Forelimb muscle (tissue), 1 donor: Measurements from ENCODE around the gene R3HDM2. TPM values are rescaled to one million over a fixed set of nuclear protein-coding genes. Genes with fewer than 3 reads are reported as not detected.

Source experiments
- DNase-seq: peaks from one replicate; pipeline ENCODE4 v3.0.0-alpha.2; 2013; ENCODE audit warnings: low read depth
- polyA plus RNA-seq: library from polyadenylated mRNA; unstranded; fragments of 120-200 nt; gene quantifications from one replicate; pipeline ENCODE4 v1.2.1, GENCODE V29; 2013; ENCODE audit not compliant: insufficient read length

Gene R3HDM2
- polyA plus RNA-seq, 1 donor = 50.1 TPM

- no peak for DNase-seq
Observed at GRCh38 chr12:57240926-57241401, 189.9 kb downstream of the R3HDM2 start.

GRCh38 chr12:57240066-57240921 lies 190.5 kb downstream of the R3HDM2 start:
- no peak for DNase-seq

- DNase-seq = no peak
Observed at GRCh38 chr12:57239587-57240065, 191.2 kb downstream of the R3HDM2 start.

- no peak for DNase-seq
Observed at GRCh38 chr12:57238854-57239554, 191.8 kb downstream of the R3HDM2 start.

- DNase-seq = no peak
Observed at GRCh38 chr12:57237932-57238853, 192.7 kb downstream of the R3HDM2 start.

- DNase-seq = no peak
Observed at GRCh38 chr12:57237596-57237931, 193.3 kb downstream of the R3HDM2 start.

- DNase-seq = no peak
Observed at GRCh38 chr12:57236925-57237595, 193.8 kb downstream of the R3HDM2 start.

- no peak for DNase-seq
Observed at GRCh38 chr12:57236201-57236924, 194.5 kb downstream of the R3HDM2 start.

- DNase-seq = no peak
Observed at GRCh38 chr12:57235728-57236131, 195.1 kb downstream of the R3HDM2 start.

- no peak for DNase-seq
Observed at GRCh38 chr12:57235017-57235727, 195.7 kb downstream of the R3HDM2 start.

GRCh38 chr12:57234571-57235016 lies 196.2 kb downstream of the R3HDM2 start:
- DNase-seq = no peak

- no peak for DNase-seq
Observed at GRCh38 chr12:57234233-57234570, 196.6 kb downstream of the R3HDM2 start.

GRCh38 chr12:57233357-57234232 lies 197.2 kb downstream of the R3HDM2 start:
- DNase-seq = no peak

- DNase-seq = no peak
Observed at GRCh38 chr12:57232156-57232756, 198.6 kb downstream of the R3HDM2 start.

GRCh38 chr12:57231276-57232021 lies 199.4 kb downstream of the R3HDM2 start:
- DNase-seq = no peak

- DNase-seq = no peak
Observed at GRCh38 chr12:57230381-57231155, 200.3 kb downstream of the R3HDM2 start.
